K562 (cell line): ENCODE results near the gene TMEM120B. TPM values are rescaled to one million over a fixed set of nuclear protein-coding genes. Genes with fewer than 3 reads are reported as not detected.
A peak's percentile ranks its signal among the peaks of the same experiment; 100 is the strongest.

Experiments
- ARID3B ChIP-seq: fragments of 250-450 bp; sonication (Bioruptor Pico); IDR thresholded peaks from 2 replicates; pipeline ENCODE4 v1.4.0; 2020; ENCODE audit warnings: borderline replicate concordance
- ATF7 ChIP-seq: fragments of 450-650 bp; IDR thresholded peaks from 2 replicates; pipeline ENCODE4 v1.7.1; 2014; ENCODE audit warnings: mild to moderate bottlenecking, moderate library complexity
- CBFA2T3 ChIP-seq: fragments of 450-650 bp; IDR thresholded peaks from 2 replicates; pipeline ENCODE4 v1.6.1; 2017
- CCNT2 ChIP-seq: IDR thresholded peaks from 2 replicates; pipeline ENCODE4 v1.6.1; 2011; ENCODE audit warnings: borderline replicate concordance, low read depth, mild to moderate bottlenecking, moderate library complexity, mixed read lengths, low read length; ENCODE audit not compliant: insufficient read length; ENCODE audit errors: extremely low read depth
- CXXC5 ChIP-seq: fragments of 250-450 bp; sonication (Bioruptor Pico); IDR thresholded peaks from 2 replicates; pipeline ENCODE4 v1.8.0; 2022; ENCODE audit warnings: inconsistent platforms, mild to moderate bottlenecking, moderate library complexity
- ERF ChIP-seq: fragments of 450-650 bp; formaldehyde crosslinking; IDR thresholded peaks from 2 replicates; pipeline ENCODE4 v1.4.0; 2020; ENCODE audit warnings: mild to moderate bottlenecking, mixed read lengths
- ESRRA ChIP-seq: fragments of 450-650 bp; IDR thresholded peaks from 2 replicates; pipeline ENCODE4 v1.6.1; 2014; ENCODE audit warnings: low read depth, mild to moderate bottlenecking, moderate library complexity, borderline replicate concordance
- FOS ChIP-seq: IDR thresholded peaks from 3 replicates; pipeline ENCODE4 v1.6.1; 2011; ENCODE audit not compliant: insufficient read length; ENCODE audit errors: extremely low read depth
- GABPB1 ChIP-seq: sonication (generic); formaldehyde crosslinking; IDR thresholded peaks from 2 replicates; pipeline ENCODE4 v1.8.0; 2022; ENCODE audit warnings: mild to moderate bottlenecking, missing genetic modification reagents
- GATAD2B ChIP-seq: fragments of 450-650 bp; IDR thresholded peaks from 2 replicates; pipeline ENCODE4 v1.6.1; 2017; ENCODE audit warnings: mild to moderate bottlenecking, borderline replicate concordance
- HDAC1 ChIP-seq, 2 experiments: fragments of 450-650 bp; IDR thresholded peaks; 2 replicates each; pipeline ENCODE4 v1.6.1; 2016 to 2017; ENCODE audit warnings: inconsistent platforms in 1 of 2, mild to moderate bottlenecking in 1 of 2, moderate library complexity in 1 of 2
- HMG20B ChIP-seq: fragments of 250-450 bp; sonication (Bioruptor Pico); IDR thresholded peaks from 2 replicates; pipeline ENCODE4 v1.5.0; 2021; ENCODE audit warnings: mild to moderate bottlenecking
- HMGN3 ChIP-seq: IDR thresholded peaks from 2 replicates; pipeline ENCODE4 v1.6.1; 2011; ENCODE audit warnings: borderline replicate concordance, low read depth, mild to moderate bottlenecking, mixed read lengths, low read length; ENCODE audit not compliant: insufficient read length; ENCODE audit errors: extremely low read depth
- MCM7 ChIP-seq, 2 experiments: fragments of 450-650 bp; IDR thresholded peaks; 2 replicates each; pipeline ENCODE4 v1.6.1; 2016 to 2018
- NFE2L1 ChIP-seq: fragments of 450-650 bp; IDR thresholded peaks from 2 replicates; pipeline ENCODE4 v1.6.1; 2016; ENCODE audit warnings: missing genetic modification characterization, low read depth, mild to moderate bottlenecking, missing compliant biosample characterization, moderate library complexity, borderline replicate concordance
- NONO ChIP-seq, 2 experiments: fragments of 200-400 bp in 1 of 2; fragments of 450-650 bp in 1 of 2; formaldehyde crosslinking in 1 of 2; IDR thresholded peaks; 2 replicates each; pipeline ENCODE4 v1.6.1; 2017; ENCODE audit warnings: low read depth in 2 of 2, mild to moderate bottlenecking in 2 of 2, moderate library complexity in 2 of 2, low read length in 1 of 2
- PCBP1 ChIP-seq: fragments of 200-400 bp; formaldehyde crosslinking; IDR thresholded peaks from 2 replicates; pipeline ENCODE4 v1.6.1; 2018; ENCODE audit warnings: mild to moderate bottlenecking, low read depth, low read length; ENCODE audit not compliant: poor library complexity, severe bottlenecking
- POLR2AphosphoS5 ChIP-seq: IDR thresholded peaks from 2 replicates; pipeline ENCODE4 v1.6.1; 2011; ENCODE audit warnings: mild to moderate bottlenecking, low read depth, low read length, moderate library complexity; ENCODE audit not compliant: control insufficient read depth, insufficient read depth
- POLR2B ChIP-seq: fragments of 450-650 bp; IDR thresholded peaks from 2 replicates; pipeline ENCODE4 v1.6.1; 2018; ENCODE audit warnings: low read depth; ENCODE audit not compliant: partially characterized antibody
- SAP30 ChIP-seq: fragments of 200-600 bp; sonication (generic); IDR thresholded peaks from 2 replicates; pipeline ENCODE4 v1.6.1; 2012; ENCODE audit warnings: borderline replicate concordance, low read depth, mild to moderate bottlenecking, moderate library complexity, low read length, control low read depth, inconsistent platforms; ENCODE audit not compliant: insufficient read depth, poor library complexity, severe bottlenecking
- SIN3A ChIP-seq, 2 experiments: fragments of 150-350 bp in 1 of 2; IDR thresholded peaks; 2 replicates each; pipeline ENCODE4 v1.6.1; 2011 to 2016; ENCODE audit warnings: borderline replicate concordance in 2 of 2, low read depth in 2 of 2, low read length in 2 of 2, mild to moderate bottlenecking in 2 of 2, moderate library complexity in 2 of 2; ENCODE audit not compliant: control insufficient read depth in 1 of 2
- YBX1 ChIP-seq: fragments of 450-650 bp; IDR thresholded peaks from 2 replicates; pipeline ENCODE4 v1.7.1; 2016; ENCODE audit warnings: mild to moderate bottlenecking
- ZBTB12 ChIP-seq: fragments of 250-450 bp; sonication (Bioruptor Pico); IDR thresholded peaks from 2 replicates; pipeline ENCODE4 v1.4.0; 2020
- ZBTB7A ChIP-seq: IDR thresholded peaks from 2 replicates; pipeline ENCODE4 v1.6.1; 2011; ENCODE audit warnings: low read depth, mild to moderate bottlenecking, low read length, moderate library complexity, borderline replicate concordance; ENCODE audit not compliant: control insufficient read depth
- ZKSCAN1 ChIP-seq: fragments of 150-350 bp; IDR thresholded peaks from 2 replicates; pipeline ENCODE4 v1.6.1; 2016; ENCODE audit warnings: low read depth, low read length
- polyA plus RNA-seq, 8 experiments: library from polyadenylated mRNA; depleted of rRNA in 4 of 8; stranded (reverse) in 5 of 8; unstranded in 3 of 8; fragments of >200 nt; fragmentation: Nextera tagmentation in 2 of 8; fragmentation: Illumina TruSeq in 1 of 8; extraction: Ambion mirVana in 2 of 8; extraction: Trizol in 1 of 8; gene quantifications; 2 replicates each; pipeline versions ENCODE4 v1.2.1 to v1.2.3, GENCODE V29; 2011 to 2014; ENCODE audit warnings: inconsistent platforms in 1 of 8, missing spikeins in 1 of 8
- total RNA-seq, 7 experiments: library from RNA; depleted of rRNA in 6 of 7; stranded (reverse); fragments of >200 nt in 6 of 7; fragmentation: Illumina TruSeq in 2 of 7; extraction: Trizol in 2 of 7; gene quantifications; 2 replicates each; pipeline versions ENCODE4 v1.2.1 to v1.2.3, GENCODE V29; 2011 to 2021; ENCODE audit warnings: low replicate concordance in 1 of 7

The TMEM120B gene
- total and polyA plus RNA-seq, 9 of the 15 experiments (the other 6 are each of a cell fraction or from before 2014, with no cell fraction given) = 1.7 to 18.6 (median 7.4) TPM

GRCh38 chr12:121712461-121713256 is at the start of gene TMEM120B (continued):
- TF ChIP-seq ZKSCAN1 (no peak), ERF (CRISPR knock-in tag) (no peak), GABPB1 (CRISPR knock-in tag) (0 out of 2 replicates have a peak, but pooled peaks have one; percentile 21), YBX1 (no peak), CCNT2 (peak; percentile 55), MCM7 (IDR thresholded peaks at IDR 0.05) (no peak), SIN3A (IDR thresholded peaks at IDR 0.05; ENCODE audit: borderline replicate concordance in 2 of 2, control insufficient read depth in 1 of 2, low read depth in 2 of 2, low read length in 2 of 2) (peak; percentile 97), FOS (no peak), POLR2B (peak; percentile 77), GATAD2B (0 out of 2 replicates have a peak, but pooled peaks have one; percentile 73), SAP30 (peak; percentile 98), NFE2L1 (no peak), CBFA2T3 (no peak), CXXC5 (CRISPR knock-in tag) (peak; percentile 92), ESRRA (no peak), HDAC1 (IDR thresholded peaks at IDR 0.05) (peak in 1 of 2 experiments; percentile 78; a peak in 2 of 4 replicates), HMGN3 (peak; percentile 50), PCBP1 (no peak), NONO (IDR thresholded peaks at IDR 0.05; ENCODE audit: low read depth in 2 of 2, low read length in 1 of 2) (peak in 1 of 2 experiments; percentile 35; a peak in 1 of 4 replicates), HMG20B (CRISPR knock-in tag) (no peak), ATF7 (no peak; the same call in 1 of the 2 replicates), POLR2AphosphoS5 (peak; percentile 54), ARID3B (CRISPR knock-in tag) (no peak), ZBTB7A (peak; percentile 73), ZBTB12 (CRISPR knock-in tag) (peak; percentile 72)
